Karpas-422 (cell line): Measurements from ENCODE around the gene CRMP1. TPM values are rescaled to one million over a fixed set of nuclear protein-coding genes. Genes with fewer than 3 reads are reported as not detected.

Experiments used
- DNase-seq: peaks from one replicate; pipeline ENCODE4 v3.0.0-alpha.2; 2015
- H2AFZ ChIP-seq: fragments of 200-600 bp; sonication (generic); 2 replicates; pipeline ENCODE4 v1.6.1; 2014; ENCODE audit warnings: antibody characterized with exemption, low read length, mixed read lengths
- H3K27ac ChIP-seq: fragments of 200-600 bp; sonication (generic); 2 replicates; pipeline ENCODE4 v1.5.1; 2014; ENCODE audit warnings: mild to moderate bottlenecking, low read length, moderate library complexity
- H3K27me3 ChIP-seq: fragments of 200-600 bp; sonication (generic); 2 replicates; pipeline ENCODE4 v1.6.1; 2014; ENCODE audit warnings: low read length, mixed read lengths
- H3K36me3 ChIP-seq: fragments of 200-600 bp; sonication (generic); 2 replicates; pipeline ENCODE4 v1.6.1; 2014; ENCODE audit warnings: low read length, mixed read lengths; ENCODE audit not compliant: insufficient read depth
- H3K4me1 ChIP-seq: fragments of 200-600 bp; sonication (generic); 2 replicates; pipeline ENCODE4 v1.6.1; 2014; ENCODE audit warnings: mild to moderate bottlenecking, low read length, mixed read lengths
- H3K4me2 ChIP-seq: fragments of 200-600 bp; sonication (generic); 2 replicates; pipeline ENCODE4 v1.6.1; 2014; ENCODE audit warnings: low read length, low read depth, mild to moderate bottlenecking; ENCODE audit not compliant: poor library complexity, severe bottlenecking
- H3K4me3 ChIP-seq: fragments of 200-600 bp; sonication (generic); 2 replicates; pipeline ENCODE4 v1.5.1; 2014; ENCODE audit warnings: mild to moderate bottlenecking, antibody characterized with exemption, low read length, mixed read lengths
- H3K79me2 ChIP-seq: fragments of 200-600 bp; sonication (generic); 2 replicates; pipeline ENCODE4 v1.6.1; 2014; ENCODE audit warnings: mild to moderate bottlenecking, low read length, mixed read lengths
- H3K9ac ChIP-seq: fragments of 200-600 bp; sonication (generic); 2 replicates; pipeline ENCODE4 v1.6.0; 2014; ENCODE audit warnings: low read length
- H3K9me2 ChIP-seq: fragments of 200-600 bp; sonication (generic), shearing (Covaris generic); replicated peaks from 2 replicates; pipeline ENCODE4 v1.6.0; 2014; ENCODE audit warnings: mild to moderate bottlenecking, low read length, moderate library complexity; ENCODE audit not compliant: insufficient read depth
- H3K9me3 ChIP-seq: fragments of 300-700, 200-600 bp; sonication (generic); 2 replicates; pipeline ENCODE4 v1.6.1; 2014; ENCODE audit warnings: low read length, mixed read lengths
- H4K20me1 ChIP-seq: fragments of 200-600 bp; sonication (generic); 2 replicates; pipeline ENCODE4 v1.6.1; 2014; ENCODE audit warnings: mild to moderate bottlenecking, antibody characterized with exemption, low read length, low read depth; ENCODE audit not compliant: insufficient read depth
- small RNA-seq: library from RNA; depleted of rRNA; stranded (forward); fragments of <200 nt; gene quantifications from one replicate; pipeline ENCODE3, GENCODE V24; 2014
- total RNA-seq: library from RNA; depleted of rRNA; stranded (reverse); fragments of >200 nt; shearing (Covaris generic); gene quantifications from 2 replicates; pipeline ENCODE4 v1.2.3, GENCODE V29; 2014; ENCODE audit warnings: low replicate concordance; rRNA removed

CRMP1 gene
- total RNA-seq, 1 experiment from 2014 or later, result 0.48 TPM

DNA sequence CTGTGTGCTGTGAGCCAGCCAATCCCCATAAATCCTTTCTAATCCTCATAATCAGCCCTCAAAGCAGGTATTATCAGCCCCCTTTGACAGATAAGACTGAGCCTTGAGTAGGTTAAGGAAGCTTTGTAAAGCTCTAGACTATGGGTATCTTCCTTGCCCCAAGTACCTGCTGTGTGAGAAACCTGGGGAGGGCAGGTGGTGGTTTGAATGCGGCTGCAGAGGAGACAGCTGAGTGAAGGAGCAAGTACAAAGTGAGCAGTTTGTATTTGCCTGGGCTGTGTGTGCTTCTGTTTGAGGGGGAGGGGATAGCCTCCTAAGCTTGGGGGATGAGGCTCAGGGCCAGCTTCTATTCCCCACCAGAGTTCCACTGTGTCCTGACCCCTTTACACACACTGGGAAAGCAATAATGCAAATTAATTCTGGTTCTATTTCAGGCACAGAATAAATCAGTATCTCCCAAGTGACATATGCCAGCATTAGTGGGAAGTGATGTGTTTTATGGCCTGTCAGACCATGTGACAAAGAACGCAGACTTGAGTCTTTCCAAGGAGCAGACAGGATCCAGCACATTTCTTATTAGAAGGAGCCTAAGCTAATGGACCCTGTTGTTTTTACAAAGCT lies 118.4 kb downstream of the CRMP1 start:
- Histone ChIP-seq H3K36me3 (no peaks in the 10 kb centered on the region), H3K4me2 (no peak overlapping the region), H3K79me2 (no peaks in the 10 kb centered on the region), H3K27ac (no peak overlapping the region), H3K9me3 (no peaks in the 10 kb centered on the region), H3K27me3 (no peaks in the 10 kb centered on the region), H4K20me1 (no peaks in the 10 kb centered on the region), H3K9ac (no peak overlapping the region), H3K4me3 (no peak overlapping the region), H3K9me2 (no peaks in the 10 kb centered on the region), H3K4me1 (no peaks in the 10 kb centered on the region), H2AFZ (no peak overlapping the region)
- no peak for DNase-seq

DNA sequence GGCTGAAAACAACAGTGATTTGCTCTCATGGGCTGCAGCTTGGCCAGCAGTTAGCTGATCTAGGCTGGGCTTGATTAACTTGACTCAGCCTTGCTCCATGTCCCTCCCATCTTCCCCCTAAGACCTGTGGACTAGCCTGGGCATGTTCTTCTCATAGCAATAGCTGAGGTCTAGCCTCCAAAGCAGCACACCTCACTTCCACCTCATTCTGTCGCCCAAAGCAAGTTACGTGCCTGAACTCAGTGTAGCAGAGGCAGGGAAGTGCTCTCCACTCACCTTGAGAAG lies 119.7 kb downstream of the CRMP1 start:
- Histone ChIP-seq H4K20me1 (no peaks in the 10 kb centered on the region), H3K27ac (no peak overlapping the region), H3K36me3 (no peaks in the 10 kb centered on the region), H3K9me3 (no peaks in the 10 kb centered on the region), H3K9ac (no peak overlapping the region), H3K27me3 (no peaks in the 10 kb centered on the region), H3K4me3 (no peak overlapping the region), H3K79me2 (no peaks in the 10 kb centered on the region), H3K4me2 (no peak overlapping the region), H2AFZ (no peak overlapping the region), H3K9me2 (no peaks in the 10 kb centered on the region), H3K4me1 (no peaks in the 10 kb centered on the region)
- DNase-seq, result no peak

DNA sequence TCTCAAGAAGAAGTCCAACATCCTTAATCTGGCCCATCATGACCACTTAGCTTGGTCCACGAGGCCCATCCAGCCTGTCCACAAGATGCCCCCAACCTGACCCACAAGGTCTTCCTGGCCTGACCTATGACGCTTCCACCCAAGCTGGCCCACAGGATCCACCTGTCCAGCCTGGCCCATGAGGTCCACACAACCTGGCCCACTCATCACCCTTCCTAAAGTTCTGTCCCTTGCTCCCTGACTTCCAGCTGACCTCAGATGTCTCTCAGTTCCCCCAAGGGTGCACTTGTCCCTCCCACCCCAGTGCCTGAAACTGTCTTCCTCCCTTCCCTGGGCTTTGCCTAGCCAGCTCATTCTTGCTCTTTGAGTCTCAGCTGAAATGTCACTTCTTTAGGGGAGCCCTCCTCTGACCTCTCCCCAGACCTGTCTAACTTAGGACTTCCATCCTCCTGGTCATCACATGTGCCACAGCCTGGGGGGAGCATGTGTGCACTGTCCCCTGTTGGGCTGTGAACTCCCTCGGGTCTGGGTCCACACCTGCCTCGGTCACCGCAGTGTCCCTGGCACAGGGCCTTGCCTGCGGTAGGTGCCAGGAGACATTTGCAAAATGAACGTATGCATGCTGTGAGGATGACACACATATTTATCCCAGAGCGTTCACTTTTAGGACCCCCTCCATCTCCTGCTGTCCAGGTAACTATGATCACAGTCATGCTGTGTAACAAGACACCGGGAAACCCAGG lies 120.2 kb downstream of the CRMP1 start:
- no peaks in the 10 kb centered on the region for H4K20me1 ChIP-seq
- no peak overlapping the region for H3K4me2 ChIP-seq
- H3K9me2 ChIP-seq, result no peaks in the 10 kb centered on the region
- no peaks in the 10 kb centered on the region for H3K79me2 ChIP-seq
- H3K4me1 ChIP-seq, result no peaks in the 10 kb centered on the region
- no peak for DNase-seq
- H3K27me3 ChIP-seq, result no peaks in the 10 kb centered on the region
- H3K36me3 ChIP-seq, result no peaks in the 10 kb centered on the region
- H3K4me3 ChIP-seq, result no peak overlapping the region
- H3K9me3 ChIP-seq, result no peaks in the 10 kb centered on the region
- no peak overlapping the region for H2AFZ ChIP-seq
- no peak overlapping the region for H3K27ac ChIP-seq
- H3K9ac ChIP-seq, result no peak overlapping the region

Small RNA genes within 50 kb of the gene (small RNA-seq; reads per million reads assigned to genes)
- not detected for gene MIR378D1

Other genes with a start within 250 kb of the CRMP1 start
- gene EVC2, start 184.5 kb downstream of the CRMP1 start, total RNA-seq, result 0.15 and 0.36 TPM in 2 replicates
- not detected in 2 replicates for gene EVC, start 181.9 kb downstream of the CRMP1 start, total RNA-seq
- 0.19 and 0.32 TPM in 2 replicates for gene C4orf50, start 125.3 kb upstream of the CRMP1 start, total RNA-seq